ENCODE data around the gene SIGLEC11.

Gene SIGLEC11

GRCh38 chr19:49916839-49917733 is 43.9 kb downstream of the SIGLEC11 start:
- TF ChIP-seq, protein P1, sequence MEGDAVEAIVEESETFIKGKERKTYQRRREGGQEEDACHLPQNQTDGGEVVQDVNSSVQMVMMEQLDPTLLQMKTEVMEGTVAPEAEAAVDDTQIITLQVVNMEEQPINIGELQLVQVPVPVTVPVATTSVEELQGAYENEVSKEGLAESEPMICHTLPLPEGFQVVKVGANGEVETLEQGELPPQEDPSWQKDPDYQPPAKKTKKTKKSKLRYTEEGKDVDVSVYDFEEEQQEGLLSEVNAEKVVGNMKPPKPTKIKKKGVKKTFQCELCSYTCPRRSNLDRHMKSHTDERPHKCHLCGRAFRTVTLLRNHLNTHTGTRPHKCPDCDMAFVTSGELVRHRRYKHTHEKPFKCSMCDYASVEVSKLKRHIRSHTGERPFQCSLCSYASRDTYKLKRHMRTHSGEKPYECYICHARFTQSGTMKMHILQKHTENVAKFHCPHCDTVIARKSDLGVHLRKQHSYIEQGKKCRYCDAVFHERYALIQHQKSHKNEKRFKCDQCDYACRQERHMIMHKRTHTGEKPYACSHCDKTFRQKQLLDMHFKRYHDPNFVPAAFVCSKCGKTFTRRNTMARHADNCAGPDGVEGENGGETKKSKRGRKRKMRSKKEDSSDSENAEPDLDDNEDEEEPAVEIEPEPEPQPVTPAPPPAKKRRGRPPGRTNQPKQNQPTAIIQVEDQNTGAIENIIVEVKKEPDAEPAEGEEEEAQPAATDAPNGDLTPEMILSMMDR (IDR thresholded peaks at IDR 0.05; ENCODE audit: low read depth, low read length), result peak; percentile 30; the same call in 1 of the 2 replicates
- no peak for DNase-seq
- Histone ChIP-seq H3K9me3 (ENCODE audit: severe bottlenecking) (no peaks in the 10 kb centered on the region), H3K27me3 (ENCODE audit: insufficient read depth, low read depth, severe bottlenecking) (no peaks in the 10 kb centered on the region), H3K27ac (no peak overlapping the region), H3K36me3 (peaks cover 92% of the 10 kb centered on the region), H3K4me3 (ENCODE audit: low read depth, low read length) (no peak overlapping the region)

DNA sequence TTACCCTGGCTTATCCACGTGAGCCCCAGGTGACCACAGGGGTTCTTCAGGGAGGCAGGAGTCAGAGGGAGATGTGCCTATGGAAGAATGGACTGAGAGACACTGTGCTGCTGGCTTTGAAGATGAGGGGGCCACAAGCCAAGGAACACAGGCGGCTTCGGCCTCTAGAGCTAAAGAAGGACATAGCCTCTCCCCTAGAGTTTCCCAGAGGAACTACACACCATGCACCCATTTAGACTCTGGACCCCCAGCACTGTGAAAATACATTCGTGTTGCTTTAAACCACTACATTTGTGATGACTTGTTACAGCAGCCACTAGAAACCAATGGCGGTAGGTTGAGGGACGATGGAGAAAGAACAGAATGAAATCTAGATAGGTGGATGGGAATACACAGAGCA is 45.7 kb downstream of the SIGLEC11 start:
- Histone ChIP-seq H3K27ac (no peak overlapping the region), H3K36me3 (peaks cover 88% of the 10 kb centered on the region), H3K4me3 (ENCODE audit: low read depth, low read length) (no peak overlapping the region), H3K9me3 (ENCODE audit: severe bottlenecking) (no peaks in the 10 kb centered on the region), H3K27me3 (ENCODE audit: insufficient read depth, low read depth, severe bottlenecking) (no peaks in the 10 kb centered on the region)
- DNase-seq, result no peak
- TF ChIP-seq, protein P1 (IDR thresholded peaks at IDR 0.05; ENCODE audit: low read depth, low read length), result no peak

- peaks cover 89% of the 10 kb centered on the region for H3K36me3 ChIP-seq
- H3K9me3 ChIP-seq (ENCODE audit: severe bottlenecking), result no peaks in the 10 kb centered on the region
- TF ChIP-seq, protein P1 (IDR thresholded peaks at IDR 0.05; ENCODE audit: low read depth, low read length), result no peak
- H3K27ac ChIP-seq, result no peak overlapping the region
- no peak overlapping the region for H3K4me3 ChIP-seq (ENCODE audit: low read depth, low read length)
- no peaks in the 10 kb centered on the region for H3K27me3 ChIP-seq (ENCODE audit: insufficient read depth, low read depth, severe bottlenecking)
- DNase-seq, result no peak
Measured at GRCh38 chr19:49913720-49914119, 47.3 kb downstream of the SIGLEC11 start.

DNA sequence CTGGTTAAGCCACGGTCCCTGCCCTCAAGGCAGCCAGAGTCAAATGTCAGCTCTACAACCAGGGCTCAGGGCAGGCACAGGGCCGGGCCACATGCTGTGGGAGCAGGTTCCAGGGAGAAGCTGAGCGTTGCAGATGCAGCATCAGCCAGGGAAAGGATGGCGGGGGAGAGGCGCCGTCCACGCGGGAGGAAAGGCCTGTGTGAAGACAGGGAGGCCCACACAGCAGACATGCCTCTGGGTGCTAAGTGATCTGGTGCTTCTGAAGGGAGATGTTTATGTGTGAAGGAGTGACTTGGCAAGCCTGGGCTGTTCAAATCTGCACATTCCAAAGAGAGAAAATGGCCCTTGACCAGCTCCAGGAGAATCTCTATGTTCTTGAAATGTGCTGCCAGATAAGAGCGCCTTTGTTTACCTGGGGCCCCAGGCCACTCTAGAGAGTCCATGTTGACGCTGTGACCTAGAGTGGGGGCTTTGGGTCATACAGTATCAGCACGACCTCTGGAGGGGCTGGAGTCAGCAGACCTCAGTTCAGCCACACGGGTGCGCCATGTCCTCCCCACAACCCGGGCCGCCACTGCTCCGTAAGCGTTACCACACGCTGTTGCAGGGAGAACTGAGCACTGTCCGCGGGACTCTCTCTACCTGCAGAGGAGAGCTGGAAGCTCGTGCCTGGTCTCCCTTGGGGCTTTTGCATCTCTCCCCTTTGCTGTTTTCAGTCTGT is 47.8 kb downstream of the SIGLEC11 start:
- Histone ChIP-seq H3K27me3 (ENCODE audit: insufficient read depth, low read depth, severe bottlenecking) (no peaks in the 10 kb centered on the region), H3K9me3 (ENCODE audit: severe bottlenecking) (no peaks in the 10 kb centered on the region), H3K27ac (no peak overlapping the region), H3K4me3 (ENCODE audit: low read depth, low read length) (no peak overlapping the region), H3K36me3 (peaks cover 90% of the 10 kb centered on the region)
- TF ChIP-seq, protein P1 (IDR thresholded peaks at IDR 0.05; ENCODE audit: low read depth, low read length), result peak; percentile 29; the same call in 1 of the 2 replicates
- no peak for DNase-seq

DNA sequence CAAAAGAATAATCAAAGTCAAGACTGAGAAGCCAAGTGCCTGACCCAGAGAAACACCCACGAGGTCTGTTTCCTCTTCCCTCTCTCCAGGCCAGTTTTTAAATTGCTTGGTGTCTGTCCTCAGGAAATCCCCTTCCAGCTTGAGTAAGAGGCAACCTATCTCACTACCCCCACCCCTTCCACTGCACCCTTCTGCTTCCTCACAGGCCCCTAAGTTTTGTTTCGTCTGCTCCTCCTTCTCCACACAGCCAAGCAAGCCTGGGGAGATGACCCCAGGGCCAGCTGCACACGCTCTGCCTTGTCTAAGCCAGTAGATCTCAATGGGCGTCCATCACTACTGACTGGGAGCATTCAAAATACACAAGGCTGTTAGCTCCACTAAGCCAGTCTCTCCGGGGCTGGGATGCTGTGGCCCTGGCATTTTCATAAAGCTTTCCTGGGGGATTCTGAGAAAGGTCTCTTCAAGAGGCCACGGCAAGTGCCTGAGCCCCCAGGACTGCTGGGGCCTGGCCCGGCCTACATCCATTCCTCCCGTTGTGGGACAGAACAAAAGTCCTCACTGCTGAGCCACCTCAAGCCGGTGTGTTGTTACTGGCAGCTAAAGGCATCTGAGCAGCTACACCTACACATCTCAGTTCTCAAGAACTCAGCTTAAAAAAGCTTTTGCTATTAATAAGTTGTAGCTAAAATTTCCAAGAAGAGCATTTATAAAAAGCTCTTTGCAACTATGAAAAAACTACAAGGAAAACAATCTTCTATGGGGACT is 49.4 kb downstream of the SIGLEC11 start:
- Histone ChIP-seq H3K36me3 (peaks cover 90% of the 10 kb centered on the region), H3K9me3 (ENCODE audit: severe bottlenecking) (no peaks in the 10 kb centered on the region), H3K27me3 (ENCODE audit: insufficient read depth, low read depth, severe bottlenecking) (no peaks in the 10 kb centered on the region), H3K4me3 (ENCODE audit: low read depth, low read length) (no peak overlapping the region), H3K27ac (no peak overlapping the region)
- no peak for DNase-seq
- TF ChIP-seq, protein P1 (IDR thresholded peaks at IDR 0.05; ENCODE audit: low read depth, low read length), result no peak
